ENCODE data around the gene LRRC71.

LRRC71 gene

DNA sequence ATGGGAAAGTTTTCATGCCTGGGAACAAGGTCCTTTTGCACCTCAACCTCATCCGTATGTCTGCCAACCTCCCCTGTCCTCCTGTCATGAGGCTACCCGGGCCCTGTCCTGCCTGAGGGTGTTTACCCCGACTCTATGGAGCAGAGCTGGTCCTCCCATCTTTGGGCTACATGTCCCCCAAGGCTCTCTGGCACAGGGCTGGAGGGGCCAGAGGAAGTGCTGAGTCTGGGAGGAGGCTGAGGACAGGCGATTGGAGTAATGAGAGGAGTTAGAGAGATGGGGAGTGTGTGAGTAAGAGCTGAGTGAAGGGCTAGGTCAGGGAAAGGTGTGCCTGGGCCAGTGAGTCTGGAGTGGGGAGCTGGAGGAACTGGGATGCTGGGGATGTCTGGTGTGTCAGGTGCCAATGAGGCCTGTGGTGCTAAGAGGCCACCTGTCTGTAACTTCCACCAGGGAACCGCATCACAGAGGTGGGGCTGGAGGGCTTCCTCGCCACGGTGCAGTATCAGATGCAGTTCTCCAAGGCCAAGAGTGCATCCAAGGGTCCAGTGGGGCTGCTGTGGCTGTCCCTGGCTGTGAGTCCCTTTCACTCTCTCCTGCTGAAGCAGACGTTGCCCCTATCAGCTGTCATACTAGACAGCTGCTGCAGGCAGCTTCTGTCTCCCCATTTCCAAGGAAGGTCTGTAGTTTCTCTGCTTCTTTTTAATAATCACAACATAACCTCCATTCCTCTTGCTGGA lies 11.7 kb downstream of the LRRC71 start:
- Histone ChIP-seq H3K4me1 (ENCODE audit: control insufficient read depth in 1 of 2, insufficient read depth in 2 of 2, low read length in 2 of 2) (peaks cover 4 to 20% of the 10 kb centered on the region in 2 donors), H3K27ac (ENCODE audit: low read length) (no peak overlapping the region), H3K4me3 (ENCODE audit: low read depth in 1 of 2, low read length in 2 of 2) (peak overlapping the region; percentile 33 to 51), H3K27me3 (ENCODE audit: low read depth, low read length) (peaks cover 8% of the 10 kb centered on the region), H3K36me3 (ENCODE audit: control insufficient read depth in 1 of 2, insufficient read depth in 2 of 2, low read length in 2 of 2) (peaks cover 3 to 25% of the 10 kb centered on the region in 2 donors), H3K9me3 (ENCODE audit: control insufficient read depth in 1 of 2, low read length in 2 of 2) (no peaks in the 10 kb centered on the region)

DNA sequence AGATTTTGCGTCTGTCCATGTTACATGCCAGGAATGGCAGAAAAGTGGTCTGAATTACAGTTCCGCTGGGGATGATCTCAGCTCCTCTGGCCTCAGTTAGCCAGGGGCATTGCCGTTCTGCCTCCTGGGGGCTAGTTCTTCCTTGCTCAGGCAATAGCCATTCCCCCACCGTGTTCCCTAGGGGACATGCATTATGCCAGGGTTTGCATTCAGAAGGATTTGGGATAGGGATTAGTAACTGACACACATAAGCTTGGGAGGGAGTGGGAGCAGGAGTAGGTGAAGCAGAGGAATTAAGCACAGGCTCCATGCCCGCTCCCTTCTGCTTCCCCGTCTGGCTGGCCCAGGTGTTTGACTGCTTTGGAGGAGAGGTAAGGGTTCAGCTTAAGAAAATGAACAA lies 12.7 kb downstream of the LRRC71 start:
- no peak overlapping the region for H3K4me3 ChIP-seq (ENCODE audit: low read depth in 1 of 2, low read length in 2 of 2)

DNA sequence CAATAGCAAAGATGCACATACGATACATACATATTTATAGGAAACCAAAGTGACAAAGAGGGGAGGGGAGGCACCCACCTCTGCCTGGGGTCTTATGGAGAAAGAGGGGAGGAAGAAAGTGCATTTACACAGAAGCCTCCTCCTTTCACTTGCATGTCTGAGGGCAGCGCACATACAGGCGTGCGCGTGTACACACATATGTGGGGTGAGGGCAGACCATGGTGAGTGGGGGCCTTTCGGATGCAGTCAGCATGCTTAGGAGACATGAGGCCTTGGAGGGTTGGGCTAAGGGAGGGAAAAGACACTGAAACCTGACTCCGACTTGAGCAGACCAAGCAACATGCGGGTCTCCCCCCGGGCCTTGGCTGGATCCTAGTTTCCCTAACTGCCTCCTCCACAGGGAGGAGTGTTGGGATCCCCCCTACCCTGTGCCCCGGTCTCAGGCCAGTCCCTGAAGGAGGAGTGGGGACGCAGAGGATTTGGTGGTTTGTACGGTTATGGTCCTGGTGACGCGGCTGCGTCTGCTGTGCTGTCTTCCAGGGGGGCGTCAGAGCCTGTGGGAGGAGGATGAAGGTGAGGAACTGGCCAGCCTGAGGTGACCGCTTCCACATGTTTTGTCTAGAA lies 15.2 kb downstream of the LRRC71 start:
- Histone ChIP-seq H3K27ac (ENCODE audit: low read length) (no peak overlapping the region), H3K36me3 (ENCODE audit: control insufficient read depth in 1 of 2, insufficient read depth in 2 of 2, low read length in 2 of 2) (peaks cover 30 to 59% of the 10 kb centered on the region in 2 donors), H3K4me1 (ENCODE audit: control insufficient read depth in 1 of 2, insufficient read depth in 2 of 2, low read length in 2 of 2) (peaks cover 4 to 9% of the 10 kb centered on the region in 2 donors), H3K27me3 (ENCODE audit: low read depth, low read length) (no peaks in the 10 kb centered on the region), H3K9me3 (ENCODE audit: control insufficient read depth in 1 of 2, low read length in 2 of 2) (no peaks in the 10 kb centered on the region), H3K4me3 (ENCODE audit: low read depth in 1 of 2, low read length in 2 of 2) (no peak overlapping the region)

More for the DNA sequence above, 12.7 kb downstream of the LRRC71 start:
- H3K4me1 ChIP-seq (ENCODE audit: control insufficient read depth in 1 of 2, insufficient read depth in 2 of 2, low read length in 2 of 2) = peaks cover 4 to 10% of the 10 kb centered on the region in 2 donors
- peaks cover 5% of the 10 kb centered on the region for H3K27me3 ChIP-seq (ENCODE audit: low read depth, low read length)
- H3K9me3 ChIP-seq (ENCODE audit: control insufficient read depth in 1 of 2, low read length in 2 of 2) = no peaks in the 10 kb centered on the region
- H3K27ac ChIP-seq (ENCODE audit: low read length) = no peak overlapping the region
- H3K36me3 ChIP-seq (ENCODE audit: control insufficient read depth in 1 of 2, insufficient read depth in 2 of 2, low read length in 2 of 2) = peaks cover 6 to 34% of the 10 kb centered on the region in 2 donors

DNA sequence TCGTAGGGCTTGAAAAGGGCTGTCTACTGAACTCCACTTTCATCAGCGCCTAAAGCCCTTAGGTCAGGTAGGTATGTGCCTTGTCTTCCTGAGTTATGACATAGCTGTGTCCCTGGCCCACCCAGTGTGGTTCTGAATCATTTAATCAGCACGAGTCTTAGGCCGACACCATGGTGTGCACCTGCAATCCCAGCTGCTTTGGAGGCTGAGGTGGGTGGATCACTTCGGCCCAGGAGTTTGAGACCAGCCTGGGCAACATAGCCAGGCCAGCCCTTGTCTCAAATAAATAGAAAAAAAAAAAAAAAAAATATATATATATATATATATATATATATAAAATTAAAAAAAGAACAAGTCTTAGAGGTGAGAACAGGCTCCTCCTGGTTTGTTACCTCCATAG lies 15.8 kb downstream of the LRRC71 start:
- Histone ChIP-seq H3K27ac (ENCODE audit: low read length) (no peak overlapping the region), H3K9me3 (ENCODE audit: control insufficient read depth in 1 of 2, low read length in 2 of 2) (no peaks in the 10 kb centered on the region), H3K4me1 (ENCODE audit: control insufficient read depth in 1 of 2, insufficient read depth in 2 of 2, low read length in 2 of 2) (peaks cover 2 to 4% of the 10 kb centered on the region in 2 donors), H3K4me3 (ENCODE audit: low read depth in 1 of 2, low read length in 2 of 2) (no peak overlapping the region), H3K27me3 (ENCODE audit: low read depth, low read length) (no peaks in the 10 kb centered on the region), H3K36me3 (ENCODE audit: control insufficient read depth in 1 of 2, insufficient read depth in 2 of 2, low read length in 2 of 2) (peaks cover 33 to 65% of the 10 kb centered on the region in 2 donors)

DNA sequence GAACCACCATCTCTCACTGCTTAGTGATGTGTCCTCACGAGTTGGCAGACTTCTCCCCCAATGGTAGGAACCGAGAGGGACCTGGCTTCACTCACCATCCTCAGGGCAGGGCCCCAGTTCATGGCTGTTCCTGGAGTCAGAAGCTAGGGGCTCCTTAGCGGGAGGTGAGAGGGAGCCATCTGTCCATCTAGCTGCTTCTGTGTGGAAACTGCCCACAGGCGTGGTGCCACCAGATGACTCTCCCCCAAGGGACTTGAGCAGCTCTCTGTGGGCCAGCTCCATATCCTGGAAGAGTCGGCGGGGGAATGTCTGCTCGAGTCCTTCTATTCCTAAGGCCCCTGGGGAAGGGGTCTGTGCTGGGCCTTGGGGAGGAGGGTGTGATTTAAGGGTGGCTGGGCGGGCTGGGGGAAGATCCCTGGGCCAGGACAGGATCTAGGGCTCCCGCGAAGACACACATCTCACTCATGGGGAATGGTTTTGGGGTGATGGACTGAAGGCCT lies 16.3 kb downstream of the LRRC71 start:
- Histone ChIP-seq H3K27ac (ENCODE audit: low read length) (no peak overlapping the region), H3K9me3 (ENCODE audit: control insufficient read depth in 1 of 2, low read length in 2 of 2) (no peaks in the 10 kb centered on the region), H3K4me1 (ENCODE audit: control insufficient read depth in 1 of 2, insufficient read depth in 2 of 2, low read length in 2 of 2) (no peaks in the 10 kb centered on the region), H3K36me3 (ENCODE audit: control insufficient read depth in 1 of 2, insufficient read depth in 2 of 2, low read length in 2 of 2) (peaks cover 39 to 70% of the 10 kb centered on the region in 2 donors), H3K4me3 (ENCODE audit: low read depth in 1 of 2, low read length in 2 of 2) (no peak overlapping the region), H3K27me3 (ENCODE audit: low read depth, low read length) (no peaks in the 10 kb centered on the region)

DNA sequence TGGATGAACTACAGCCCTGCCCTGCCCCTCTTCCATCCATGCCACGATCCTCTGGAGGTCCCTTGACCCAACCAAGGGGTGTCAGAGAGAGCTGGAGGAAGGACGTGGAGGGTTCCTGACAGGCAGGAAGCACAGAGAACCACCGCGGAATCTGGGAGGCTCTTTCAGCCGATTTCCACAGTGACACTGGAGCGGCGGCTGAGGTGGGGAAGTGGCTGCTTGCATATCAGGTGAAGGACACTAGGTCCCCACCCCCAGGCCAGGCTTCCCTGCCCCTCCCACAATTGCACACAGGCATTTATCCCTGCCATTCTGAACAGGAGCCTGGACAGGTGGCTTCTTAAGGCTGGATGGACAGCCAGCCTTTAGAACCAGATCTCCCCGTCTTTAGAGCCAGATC lies 17.5 kb downstream of the LRRC71 start:
- no peaks in the 10 kb centered on the region for H3K27me3 ChIP-seq (ENCODE audit: low read depth, low read length)
- no peak overlapping the region for H3K27ac ChIP-seq (ENCODE audit: low read length)
- no peaks in the 10 kb centered on the region for H3K4me1 ChIP-seq (ENCODE audit: control insufficient read depth in 1 of 2, insufficient read depth in 2 of 2, low read length in 2 of 2)
- no peak overlapping the region for H3K4me3 ChIP-seq (ENCODE audit: low read depth in 1 of 2, low read length in 2 of 2)
- peaks cover 50 to 82% of the 10 kb centered on the region in 2 donors for H3K36me3 ChIP-seq (ENCODE audit: control insufficient read depth in 1 of 2, insufficient read depth in 2 of 2, low read length in 2 of 2)
- no peaks in the 10 kb centered on the region for H3K9me3 ChIP-seq (ENCODE audit: control insufficient read depth in 1 of 2, low read length in 2 of 2)

DNA sequence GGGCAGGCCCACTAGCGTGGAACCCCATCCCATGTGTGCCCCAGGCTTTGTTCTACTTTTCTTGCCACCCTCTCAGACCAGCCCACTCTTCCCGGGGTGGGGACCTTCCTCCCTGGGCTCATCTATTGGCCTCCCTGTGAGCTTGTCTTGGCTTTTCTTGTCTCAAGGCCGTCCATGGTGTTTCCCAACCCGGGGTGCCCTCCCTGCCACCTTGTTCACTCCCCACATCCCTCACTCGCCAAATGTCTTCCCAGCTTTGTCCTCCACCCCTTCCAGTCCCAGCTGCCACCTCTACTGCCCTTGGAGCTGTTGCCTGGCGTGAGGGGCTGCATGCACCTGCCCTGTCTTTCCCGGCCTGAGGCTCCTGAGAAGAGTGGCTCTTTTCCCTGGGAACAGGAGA lies 18.4 kb downstream of the LRRC71 start:
- Histone ChIP-seq H3K27me3 (ENCODE audit: low read depth, low read length) (no peaks in the 10 kb centered on the region), H3K36me3 (ENCODE audit: control insufficient read depth in 1 of 2, insufficient read depth in 2 of 2, low read length in 2 of 2) (peaks cover 57 to 86% of the 10 kb centered on the region in 2 donors), H3K4me1 (ENCODE audit: control insufficient read depth in 1 of 2, insufficient read depth in 2 of 2, low read length in 2 of 2) (no peaks in the 10 kb centered on the region), H3K9me3 (ENCODE audit: control insufficient read depth in 1 of 2, low read length in 2 of 2) (no peaks in the 10 kb centered on the region), H3K4me3 (ENCODE audit: low read depth in 1 of 2, low read length in 2 of 2) (no peak overlapping the region), H3K27ac (ENCODE audit: low read length) (no peak overlapping the region)

DNA sequence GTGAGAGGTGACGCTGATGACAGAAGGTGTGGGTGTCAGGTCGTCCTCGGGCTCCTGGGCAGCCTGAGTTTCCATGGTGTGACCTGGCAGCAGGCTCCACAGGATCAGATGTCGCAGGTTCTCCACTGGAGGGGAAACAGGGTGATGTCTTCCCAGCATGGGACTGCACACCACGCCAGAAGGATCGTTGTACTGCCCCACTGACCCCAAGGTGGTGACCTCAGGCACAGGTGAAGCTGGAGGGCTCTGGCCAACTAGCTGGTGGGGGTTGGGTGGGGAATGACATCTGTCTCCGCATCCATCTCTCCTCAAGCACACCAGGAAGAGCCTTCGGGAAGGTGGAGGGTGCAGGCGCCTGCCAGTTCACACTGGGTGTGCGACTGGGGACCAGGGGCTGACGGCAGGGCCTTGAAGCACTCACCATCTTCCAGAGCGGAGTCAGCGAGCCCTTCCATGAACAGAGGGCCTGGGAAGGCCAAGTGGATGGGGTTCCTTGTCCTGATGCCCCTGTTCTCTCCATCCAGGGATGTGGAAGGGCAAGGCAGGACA lies 19.4 kb downstream of the LRRC71 start:
- Histone ChIP-seq H3K36me3 (ENCODE audit: control insufficient read depth in 1 of 2, insufficient read depth in 2 of 2, low read length in 2 of 2) (peaks cover 67 to 92% of the 10 kb centered on the region in 2 donors), H3K27me3 (ENCODE audit: low read depth, low read length) (no peaks in the 10 kb centered on the region), H3K27ac (ENCODE audit: low read length) (no peak overlapping the region), H3K4me3 (ENCODE audit: low read depth in 1 of 2, low read length in 2 of 2) (no peak overlapping the region), H3K4me1 (ENCODE audit: control insufficient read depth in 1 of 2, insufficient read depth in 2 of 2, low read length in 2 of 2) (no peaks in the 10 kb centered on the region), H3K9me3 (ENCODE audit: control insufficient read depth in 1 of 2, low read length in 2 of 2) (no peaks in the 10 kb centered on the region)

DNA sequence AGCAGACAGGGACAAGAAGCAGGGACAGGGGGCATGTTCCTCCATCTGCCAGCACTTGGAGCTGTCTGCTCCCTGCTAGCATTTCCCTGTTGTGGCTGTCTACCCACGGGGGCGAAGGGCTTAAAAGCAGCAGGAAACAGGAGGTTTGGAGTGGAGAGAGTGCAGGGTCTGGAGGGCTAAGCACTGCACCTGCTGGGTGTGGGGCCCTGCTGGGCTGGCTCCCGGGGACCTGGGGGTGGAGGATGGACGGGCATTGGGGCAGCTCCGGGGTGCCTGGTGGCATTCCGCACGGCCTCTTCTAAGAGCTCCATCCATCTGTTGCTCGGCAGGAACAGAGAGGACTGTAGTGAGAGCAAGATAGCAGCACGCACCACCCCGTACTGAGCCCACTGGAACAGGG lies 21.2 kb downstream of the LRRC71 start:
- H3K4me3 ChIP-seq (ENCODE audit: low read depth in 1 of 2, low read length in 2 of 2) = no peak overlapping the region
- H3K36me3 ChIP-seq (ENCODE audit: control insufficient read depth in 1 of 2, insufficient read depth in 2 of 2, low read length in 2 of 2) = peaks cover 83 to 98% of the 10 kb centered on the region in 2 donors
- H3K9me3 ChIP-seq (ENCODE audit: control insufficient read depth in 1 of 2, low read length in 2 of 2) = no peaks in the 10 kb centered on the region
- H3K27me3 ChIP-seq (ENCODE audit: low read depth, low read length) = no peaks in the 10 kb centered on the region
- H3K4me1 ChIP-seq (ENCODE audit: control insufficient read depth in 1 of 2, insufficient read depth in 2 of 2, low read length in 2 of 2) = no peaks in the 10 kb centered on the region
- no peak overlapping the region for H3K27ac ChIP-seq (ENCODE audit: low read length)

DNA sequence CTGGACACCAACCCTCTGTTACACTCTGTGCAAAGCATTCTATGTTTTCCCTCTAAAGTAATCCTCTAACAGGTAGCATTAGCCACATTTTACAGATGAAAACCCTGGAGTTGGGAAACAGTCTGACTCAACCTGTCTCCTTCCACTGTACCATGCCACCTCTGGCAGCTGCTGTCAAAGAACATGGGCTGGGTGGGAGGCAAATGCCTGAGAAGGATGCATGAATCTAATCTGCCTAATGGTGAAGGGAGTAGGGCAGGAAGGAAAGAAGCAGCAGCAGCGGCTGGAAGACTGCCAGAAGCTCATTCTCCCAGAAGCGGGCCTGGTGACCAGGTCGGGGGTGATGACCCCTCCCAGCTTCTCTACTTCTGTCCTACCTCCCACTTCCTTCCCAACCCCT lies 21.7 kb downstream of the LRRC71 start:
- peaks cover 86 to 98% of the 10 kb centered on the region in 2 donors for H3K36me3 ChIP-seq (ENCODE audit: control insufficient read depth in 1 of 2, insufficient read depth in 2 of 2, low read length in 2 of 2)
- H3K27ac ChIP-seq (ENCODE audit: low read length) = no peak overlapping the region
- H3K27me3 ChIP-seq (ENCODE audit: low read depth, low read length) = no peaks in the 10 kb centered on the region
- H3K4me1 ChIP-seq (ENCODE audit: control insufficient read depth in 1 of 2, insufficient read depth in 2 of 2, low read length in 2 of 2) = no peaks in the 10 kb centered on the region
- no peak overlapping the region for H3K4me3 ChIP-seq (ENCODE audit: low read depth in 1 of 2, low read length in 2 of 2)
- no peaks in the 10 kb centered on the region for H3K9me3 ChIP-seq (ENCODE audit: control insufficient read depth in 1 of 2, low read length in 2 of 2)

DNA sequence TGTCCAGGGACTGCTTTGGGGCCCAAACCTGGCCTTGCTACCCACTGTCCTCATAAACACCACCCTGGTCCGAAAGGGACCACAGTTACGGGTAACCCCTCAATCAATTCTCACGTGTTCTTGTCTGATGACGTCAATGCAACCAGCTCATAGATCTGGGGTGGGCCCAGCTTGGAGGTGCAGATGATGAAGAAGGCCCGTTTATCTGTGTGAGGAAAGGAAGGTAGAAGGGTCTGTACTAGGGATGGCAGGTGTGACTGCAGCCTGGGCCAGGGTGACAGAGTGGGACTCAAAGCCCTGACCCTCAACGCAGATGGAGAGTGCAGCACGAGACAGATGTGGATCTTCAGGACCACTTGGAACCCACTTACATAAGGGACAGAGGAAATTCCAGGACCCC lies 22.1 kb downstream of the LRRC71 start:
- H3K27me3 ChIP-seq (ENCODE audit: low read depth, low read length) = no peaks in the 10 kb centered on the region
- H3K4me1 ChIP-seq (ENCODE audit: control insufficient read depth in 1 of 2, insufficient read depth in 2 of 2, low read length in 2 of 2) = no peaks in the 10 kb centered on the region
- peaks cover 90 to 98% of the 10 kb centered on the region in 2 donors for H3K36me3 ChIP-seq (ENCODE audit: control insufficient read depth in 1 of 2, insufficient read depth in 2 of 2, low read length in 2 of 2)
- H3K27ac ChIP-seq (ENCODE audit: low read length) = no peak overlapping the region
- no peak overlapping the region for H3K4me3 ChIP-seq (ENCODE audit: low read depth in 1 of 2, low read length in 2 of 2)
- no peaks in the 10 kb centered on the region for H3K9me3 ChIP-seq (ENCODE audit: control insufficient read depth in 1 of 2, low read length in 2 of 2)
